NT2/D1 (cell line): ENCODE data around the gene NCDN.

Experiments used
- DNase-seq: peaks from one replicate; pipeline ENCODE4 v3.0.0-alpha.2; 2011; ENCODE audit warnings: low read depth, low spot score
- H3K27me3 ChIP-seq: 2 replicates; pipeline ENCODE4 v1.6.0; 2011; ENCODE audit warnings: mild to moderate bottlenecking; ENCODE audit not compliant: insufficient read length, insufficient read depth
- H3K36me3 ChIP-seq: 2 replicates; pipeline ENCODE4 v1.6.1; 2011; ENCODE audit warnings: mild to moderate bottlenecking, low read length, mixed read lengths; ENCODE audit not compliant: insufficient read depth, insufficient read length
- H3K4me1 ChIP-seq: 2 replicates; pipeline ENCODE4 v1.5.1; 2011; ENCODE audit not compliant: insufficient read depth, insufficient read length
- H3K4me3 ChIP-seq: 2 replicates; pipeline ENCODE4 v1.5.1; 2011; ENCODE audit warnings: low read depth; ENCODE audit not compliant: insufficient read length
- H3K9ac ChIP-seq: 2 replicates; pipeline ENCODE4 v1.6.0; 2011; ENCODE audit warnings: low read depth; ENCODE audit not compliant: insufficient read length
- H3K9me3 ChIP-seq: 2 replicates; pipeline ENCODE4 v1.5.1; 2011; ENCODE audit warnings: mild to moderate bottlenecking, low read length; ENCODE audit not compliant: insufficient read depth
- SUZ12 ChIP-seq: IDR thresholded peaks from 2 replicates; pipeline ENCODE4 v1.6.1; 2011; ENCODE audit not compliant: insufficient read length, insufficient read depth; ENCODE audit errors: extremely low read depth
- YY1 ChIP-seq: IDR thresholded peaks from 2 replicates; pipeline ENCODE4 v1.6.1; 2011; ENCODE audit not compliant: insufficient read length, insufficient read depth
- ZNF274 ChIP-seq: IDR thresholded peaks from 2 replicates; pipeline ENCODE4 v1.6.1; 2011; ENCODE audit warnings: mild to moderate bottlenecking, low read depth, low read length

NCDN gene

GRCh38 chr1:35564884-35565741 lies 7.5 kb downstream of the NCDN start:
- H3K4me3 ChIP-seq = no peak overlapping the region
- no peak for DNase-seq
- H3K9ac ChIP-seq = no peak overlapping the region

GRCh38 chr1:35565742-35566133 lies 8.1 kb downstream of the NCDN start:
- DNase-seq = no peak
- TF ChIP-seq ZNF274 (no peak), SUZ12 (no peak), YY1 (no peak)
- peak overlapping the region; percentile 21 for H3K9ac ChIP-seq
- no peaks in the 10 kb centered on the region for H3K9me3 ChIP-seq
- H3K4me3 ChIP-seq = no peak overlapping the region
- H3K36me3 ChIP-seq = peaks cover 64% of the 10 kb centered on the region
- H3K27me3 ChIP-seq = peaks cover 9% of the 10 kb centered on the region
- peaks cover 26% of the 10 kb centered on the region for H3K4me1 ChIP-seq

More at GRCh38 chr1:35564884-35565741, 7.5 kb downstream of the NCDN start:
- peaks cover 70% of the 10 kb centered on the region for H3K36me3 ChIP-seq
- H3K9me3 ChIP-seq = no peaks in the 10 kb centered on the region
- peaks cover 26% of the 10 kb centered on the region for H3K4me1 ChIP-seq
- TF ChIP-seq ZNF274 (no peak), SUZ12 (no peak), YY1 (no peak)
- peaks cover 3% of the 10 kb centered on the region for H3K27me3 ChIP-seq

GRCh38 chr1:35567947-35568558 lies 10.5 kb downstream of the NCDN start:
- no peaks in the 10 kb centered on the region for H3K9me3 ChIP-seq
- TF ChIP-seq SUZ12 (no peak), ZNF274 (no peak), YY1 (no peak)
- peaks cover 20% of the 10 kb centered on the region for H3K4me1 ChIP-seq
- peaks cover 41% of the 10 kb centered on the region for H3K36me3 ChIP-seq
- H3K9ac ChIP-seq = no peak overlapping the region
- H3K27me3 ChIP-seq = peaks cover 31% of the 10 kb centered on the region
- H3K4me3 ChIP-seq = no peak overlapping the region
- DNase-seq = no peak

GRCh38 chr1:35568975-35569395 lies 11.4 kb downstream of the NCDN start:
- DNase-seq = peak; percentile 78
- Histone ChIP-seq H3K4me1 (peaks cover 18% of the 10 kb centered on the region), H3K9me3 (no peaks in the 10 kb centered on the region), H3K36me3 (peaks cover 32% of the 10 kb centered on the region), H3K4me3 (no peak overlapping the region), H3K27me3 (peaks cover 40% of the 10 kb centered on the region), H3K9ac (peak overlapping the region; percentile 24)
- no peak for TF ChIP-seq SUZ12
- TF ChIP-seq ZNF274 = no peak
- no peak for TF ChIP-seq YY1

GRCh38 chr1:35569936-35570335 lies 12.3 kb downstream of the NCDN start:
- TF ChIP-seq ZNF274 (no peak), SUZ12 (no peak), YY1 (no peak)
- no peak overlapping the region for H3K4me3 ChIP-seq
- peaks cover 49% of the 10 kb centered on the region for H3K27me3 ChIP-seq
- H3K9ac ChIP-seq = no peak overlapping the region
- peaks cover 16% of the 10 kb centered on the region for H3K4me1 ChIP-seq
- no peak for DNase-seq
- H3K36me3 ChIP-seq = peaks cover 22% of the 10 kb centered on the region
- no peaks in the 10 kb centered on the region for H3K9me3 ChIP-seq

- no peak for DNase-seq
- no peak overlapping the region for H3K4me3 ChIP-seq
- peaks cover 12% of the 10 kb centered on the region for H3K4me1 ChIP-seq
- no peak for TF ChIP-seq ZNF274
- TF ChIP-seq YY1 = no peak
- TF ChIP-seq SUZ12 = no peak
- H3K27me3 ChIP-seq = peaks cover 57% of the 10 kb centered on the region
- H3K36me3 ChIP-seq = peaks cover 16% of the 10 kb centered on the region
- H3K9ac ChIP-seq = no peak overlapping the region
- no peaks in the 10 kb centered on the region for H3K9me3 ChIP-seq
These were observed 13.1 kb downstream of the NCDN start for GRCh38 chr1:35570589-35571137.

GRCh38 chr1:35571263-35571662 lies 13.7 kb downstream of the NCDN start:
- H3K27me3 ChIP-seq = peaks cover 63% of the 10 kb centered on the region
- TF ChIP-seq SUZ12 = no peak
- no peak for TF ChIP-seq YY1
- no peak for TF ChIP-seq ZNF274
- H3K4me3 ChIP-seq = no peak overlapping the region
- H3K4me1 ChIP-seq = peaks cover 17% of the 10 kb centered on the region
- no peak overlapping the region for H3K9ac ChIP-seq
- DNase-seq = no peak
- H3K9me3 ChIP-seq = no peaks in the 10 kb centered on the region
- H3K36me3 ChIP-seq = peaks cover 10% of the 10 kb centered on the region
